PC-9 (cell line): ENCODE data around the gene SLAIN2. TPM values are rescaled to one million over a fixed set of nuclear protein-coding genes. Genes with fewer than 3 reads are reported as not detected.
"Not testable (repeated sequence)": the region's sequence is repeated elsewhere in the genome, so short reads cannot be mapped to it uniquely, and the experiment has no call there.

Source experiments
- BruUV-seq: library from RNA; stranded (reverse); fragments of 400-500 nt; replicated peaks from 2 replicates; lab custom pipeline; 2021; lab: Mats Ljungman, UMichigan
- CTCF ChIA-PET: fragments of 300-600 bp; sonication (Branson Sonifier 250); formaldehyde crosslinking; loops from one replicate; lab custom pipeline; 2022; ENCODE audit warnings: antibody characterized with exemption; lab: Charles Lee
- POLR2A ChIA-PET: fragments of 300-600 bp; sonication (Branson Sonifier 250); formaldehyde crosslinking; loops from one replicate; lab custom pipeline; 2022; ENCODE audit warnings: antibody characterized with exemption; ENCODE audit not compliant: unreplicated experiment; lab: Charles Lee
- DNase-seq, 2 experiments: peaks; one replicate each; pipeline versions ENCODE4 v3.0.0 to v3.0.0-alpha.2; 2015 to 2022; ENCODE audit warnings: mixed read lengths in 1 of 2
- H2AFZ ChIP-seq: fragments of 200-600 bp; sonication (generic); 2 replicates; pipeline ENCODE4 v1.8.1; 2017; ENCODE audit warnings: antibody characterized with exemption
- H3F3A ChIP-seq: fragments of 200-600 bp; sonication (generic); 2 replicates; pipeline ENCODE4 v1.8.1; 2017; ENCODE audit warnings: antibody characterized with exemption, mild to moderate bottlenecking, low read depth; ENCODE audit not compliant: insufficient read depth
- H3K27ac ChIP-seq: fragments of 200-600 bp; sonication (generic); 2 replicates; pipeline ENCODE4 v1.6.1; 2016; ENCODE audit warnings: mixed run types
- H3K27me3 ChIP-seq: fragments of 200-600 bp; sonication (generic); 2 replicates; pipeline ENCODE4 v1.6.1; 2016; ENCODE audit warnings: low read depth, mixed run types; ENCODE audit not compliant: insufficient read depth
- H3K36me3 ChIP-seq: fragments of 200-600 bp; sonication (generic); 2 replicates; pipeline ENCODE4 v1.6.1; 2016; ENCODE audit warnings: low read depth, mixed run types
- H3K4me1 ChIP-seq: fragments of 200-600 bp; sonication (generic); replicated peaks from 2 replicates; pipeline ENCODE4 v1.6.1; 2016; ENCODE audit warnings: mixed run types; ENCODE audit not compliant: insufficient read depth
- H3K4me2 ChIP-seq: fragments of 200-600 bp; sonication (generic); 2 replicates; pipeline ENCODE4 v1.6.1; 2017; ENCODE audit warnings: mixed run types
- H3K4me3 ChIP-seq: fragments of 200-600 bp; sonication (generic); 2 replicates; pipeline ENCODE4 v1.6.1; 2016; ENCODE audit warnings: mixed run types
- H3K79me2 ChIP-seq: fragments of 200-600 bp; sonication (generic); 2 replicates; pipeline ENCODE4 v1.6.1; 2017; ENCODE audit warnings: low read depth, mixed run types
- H3K9me2 ChIP-seq: fragments of 200-600 bp; sonication (generic); 2 replicates; pipeline ENCODE4 v1.8.1; 2017; ENCODE audit warnings: mild to moderate bottlenecking; ENCODE audit not compliant: insufficient read depth
- H3K9me3 ChIP-seq: fragments of 200-600 bp; sonication (generic); 2 replicates; pipeline ENCODE4 v1.8.1; 2016; ENCODE audit warnings: low read depth; ENCODE audit not compliant: insufficient read depth
- H4K20me1 ChIP-seq: fragments of 200-600 bp; sonication (generic); 2 replicates; pipeline ENCODE4 v1.8.1; 2017; ENCODE audit not compliant: insufficient read depth
- CTCF ChIP-seq: fragments of 200-600 bp; sonication (generic); conservative IDR thresholded peaks from 2 replicates; pipeline ENCODE4 v1.6.1; 2017; ENCODE audit warnings: mixed run types, antibody characterized with exemption, mild to moderate bottlenecking, moderate library complexity
- EZH2 ChIP-seq: fragments of 200-600 bp; sonication (generic); IDR thresholded peaks from 2 replicates; pipeline ENCODE4 v1.8.0; 2017; ENCODE audit warnings: antibody characterized with exemption, low read depth
- intact Hi-C: fragments of 100-400 bp; cut with micrococcal nuclease; formaldehyde crosslinking; loops from one replicate; pipeline ENCODE4 v1.10.0; 2022; ENCODE audit not compliant: unreplicated experiment
- total RNA-seq: library from RNA; stranded (reverse); gene quantifications from 2 replicates; pipeline ENCODE4 v1.2.3, GENCODE V29; 2021

Gene SLAIN2
- total RNA-seq, 1 experiment from 2014 or later = 70.4 TPM

GRCh38 chr4:48308901-48309300 is 32.4 kb upstream of the SLAIN2 start:
- CTCF ChIA-PET = no interaction called here
- Histone ChIP-seq H3K36me3 (no peaks in the 10 kb centered on the region), H3K4me1 (no peaks in the 10 kb centered on the region), H3F3A (no peaks in the 10 kb centered on the region), H2AFZ (no peak overlapping the region), H4K20me1 (no peaks in the 10 kb centered on the region), H3K4me2 (no peak overlapping the region), H3K27me3 (no peaks in the 10 kb centered on the region), H3K9me3 (no peaks in the 10 kb centered on the region), H3K79me2 (no peaks in the 10 kb centered on the region), H3K4me3 (no peak overlapping the region), H3K27ac (no peak overlapping the region), H3K9me2 (no peaks in the 10 kb centered on the region)
- intact Hi-C loops = no loop called here
- BruUV-seq = no TSS peak
- no peak for DNase-seq
- no peak for TF ChIP-seq EZH2
- TF ChIP-seq CTCF = no peak
- POLR2A ChIA-PET = no interaction called here

- no peaks in the 10 kb centered on the region for H3K36me3 ChIP-seq
- H2AFZ ChIP-seq = no peak overlapping the region
- no peak overlapping the region for H3K4me2 ChIP-seq
- intact Hi-C loops = loop anchor here (10.0 kb wide), 2 partner anchors 73 to 123 kb away; no protein-coding TSS in a partner anchor
- no TSS peak for BruUV-seq
- CTCF ChIA-PET = no interaction called here
- no peak overlapping the region for H3K27ac ChIP-seq
- POLR2A ChIA-PET = no interaction called here
- H3K79me2 ChIP-seq = no peaks in the 10 kb centered on the region
- no peaks in the 10 kb centered on the region for H3K9me2 ChIP-seq
- H3K4me3 ChIP-seq = no peak overlapping the region
- no peaks in the 10 kb centered on the region for H3K4me1 ChIP-seq
- TF ChIP-seq CTCF (no peak), EZH2 (no peak)
- H3K27me3 ChIP-seq = no peaks in the 10 kb centered on the region
- no peak for DNase-seq
- H3F3A ChIP-seq = no peaks in the 10 kb centered on the region
- no peaks in the 10 kb centered on the region for H3K9me3 ChIP-seq
- H4K20me1 ChIP-seq = no peaks in the 10 kb centered on the region
Measured at GRCh38 chr4:48311896-48312295, 29.4 kb upstream of the SLAIN2 start.

GRCh38 chr4:48314746-48315145 is 26.6 kb upstream of the SLAIN2 start:
- H3K36me3 ChIP-seq, H3K27ac ChIP-seq, DNase-seq, H3F3A ChIP-seq, H3K4me2 ChIP-seq, POLR2A ChIA-PET, H3K4me1 ChIP-seq, BruUV-seq, CTCF ChIA-PET, H3K9me3 ChIP-seq, H3K4me3 ChIP-seq, H3K27me3 ChIP-seq, H3K79me2 ChIP-seq, H2AFZ ChIP-seq, H3K9me2 ChIP-seq, H4K20me1 ChIP-seq: not testable (repeated sequence)
- intact Hi-C loops = loop anchor here (10.0 kb wide), 2 partner anchors 70 to 120 kb away; no protein-coding TSS in a partner anchor
